HG03571 (cell line): ENCODE results near the gene ADGRA1.
"Not testable (repeated sequence)": the region's sequence is repeated elsewhere in the genome, so short reads cannot be mapped to it uniquely, and the experiment has no call there.

Experiments
- ATAC-seq: cut with Tn5 transposase; IDR thresholded peaks from one replicate; pipeline ENCODE4 v1.9.1; 2021; ENCODE audit not compliant: unreplicated experiment

Gene ADGRA1

DNA sequence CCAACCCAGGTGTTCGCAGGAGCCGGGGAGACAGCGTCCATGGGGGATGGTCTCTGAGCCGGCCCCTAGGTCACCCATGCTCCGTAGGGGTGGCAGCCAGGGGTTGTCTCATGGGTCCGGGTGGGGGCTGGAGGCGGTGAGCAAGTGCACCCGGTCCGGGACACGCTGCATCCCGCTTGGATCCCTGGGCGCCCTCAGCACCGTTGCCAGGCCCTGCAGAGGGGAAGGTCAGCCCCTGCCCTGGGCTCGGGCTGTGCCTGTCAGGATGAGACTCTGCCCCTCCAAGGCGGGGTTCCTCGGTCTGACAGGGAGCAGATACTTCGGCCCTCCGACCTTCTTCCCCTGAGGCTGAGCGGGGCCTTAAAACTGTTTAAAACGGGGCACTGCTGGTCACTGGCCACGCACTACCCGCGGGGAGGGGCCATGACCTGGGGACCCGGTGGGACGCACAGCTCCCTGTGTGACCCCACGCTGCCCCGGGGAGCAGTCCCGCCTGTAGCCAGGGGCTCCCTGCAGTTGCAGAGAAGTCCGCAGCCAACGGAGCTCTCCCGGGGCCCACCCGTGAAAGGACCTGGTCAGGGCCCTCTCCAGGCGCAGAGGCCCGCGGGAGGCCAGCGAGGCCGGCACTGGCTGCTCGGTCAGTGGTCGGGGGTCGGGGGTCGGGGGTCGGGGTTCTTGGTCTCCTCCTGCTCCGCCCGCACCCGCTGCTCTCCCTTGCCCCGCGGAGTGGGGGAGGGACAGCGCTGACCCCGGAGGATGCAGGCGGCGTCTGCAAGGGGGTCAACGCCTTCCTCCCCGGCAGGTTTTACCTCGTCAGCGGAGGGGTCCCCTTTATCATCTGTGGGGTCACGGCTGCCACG, 38.9 kb downstream of the ADGRA1 start:
- ATAC-seq: no peak

- ATAC-seq: no peak
Measured at GRCh38 chr10:133127291-133128125, 39.8 kb downstream of the ADGRA1 start.

- ATAC-seq: no peak
Measured at GRCh38 chr10:133128126-133129070, 40.7 kb downstream of the ADGRA1 start.

DNA sequence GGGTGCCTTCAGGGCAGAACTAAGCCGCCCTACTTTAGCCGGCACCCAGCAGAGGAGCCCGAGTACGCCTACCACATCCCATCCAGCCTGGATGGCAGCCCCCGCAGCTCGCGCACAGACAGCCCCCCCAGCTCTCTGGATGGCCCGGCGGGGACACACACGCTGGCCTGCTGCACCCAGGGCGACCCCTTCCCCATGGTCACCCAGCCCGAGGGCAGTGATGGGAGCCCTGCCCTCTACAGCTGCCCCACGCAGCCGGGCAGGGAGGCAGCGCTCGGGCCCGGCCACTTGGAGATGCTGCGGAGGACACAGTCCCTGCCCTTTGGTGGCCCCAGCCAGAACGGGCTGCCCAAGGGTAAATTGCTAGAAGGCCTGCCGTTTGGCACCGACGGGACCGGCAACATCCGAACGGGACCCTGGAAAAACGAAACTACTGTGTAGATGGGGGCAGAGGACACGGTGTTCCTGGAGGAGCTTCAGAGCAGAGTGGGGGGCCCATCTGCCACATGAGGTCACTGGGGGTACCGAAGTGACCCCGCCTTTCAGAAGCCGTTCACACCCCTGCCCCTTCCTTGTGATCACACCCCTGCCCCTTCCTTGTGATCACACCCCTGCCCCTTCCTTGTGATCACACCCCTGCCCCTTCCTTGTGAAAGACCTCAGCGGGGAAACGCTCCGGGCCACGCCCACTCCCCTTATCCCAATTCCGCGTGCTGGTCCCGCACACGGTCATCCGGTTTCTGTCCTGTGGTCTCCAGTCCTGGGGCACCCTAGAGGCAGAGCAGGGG, 41.5 kb downstream of the ADGRA1 start:
- ATAC-seq: no peak

DNA sequence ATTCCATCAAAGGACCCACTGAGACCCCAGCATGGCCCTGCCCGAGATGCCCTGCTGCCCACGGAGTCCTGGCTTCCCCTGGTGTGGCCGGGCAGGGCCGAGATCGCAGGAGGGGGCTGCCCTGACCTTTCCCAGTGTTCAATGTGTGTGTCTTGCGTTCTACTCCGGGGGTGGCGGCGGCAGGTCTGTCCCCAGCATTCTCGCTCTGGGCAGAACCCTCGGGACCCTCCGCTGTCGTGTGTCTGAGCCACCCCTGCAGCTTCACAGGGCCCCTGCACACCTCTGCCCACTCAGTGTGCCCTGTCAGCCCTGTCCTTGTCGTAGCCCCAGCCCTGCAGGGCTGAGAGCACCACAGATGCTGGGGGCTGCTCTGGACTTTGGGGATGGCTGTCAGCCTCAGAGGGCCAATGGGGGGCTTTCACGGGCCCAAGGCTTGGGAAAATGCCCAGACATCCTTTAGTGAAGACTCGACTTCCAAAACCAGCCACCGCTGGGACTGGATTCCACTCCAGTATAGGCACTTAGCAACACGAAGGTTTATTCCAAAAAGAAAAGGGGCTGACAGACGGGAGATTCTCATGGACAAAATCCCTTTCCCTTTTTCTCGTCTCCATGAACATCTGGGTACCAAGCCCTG, 42.3 kb downstream of the ADGRA1 start:
- no peak for ATAC-seq

GRCh38 chr10:133130602-133131001, 42.9 kb downstream of the ADGRA1 start:
- ATAC-seq: no peak

GRCh38 chr10:133131053-133131452, 43.3 kb downstream of the ADGRA1 start:
- no peak for ATAC-seq

- ATAC-seq: no peak
Measured at GRCh38 chr10:133131734-133132472, 44.2 kb downstream of the ADGRA1 start.

DNA sequence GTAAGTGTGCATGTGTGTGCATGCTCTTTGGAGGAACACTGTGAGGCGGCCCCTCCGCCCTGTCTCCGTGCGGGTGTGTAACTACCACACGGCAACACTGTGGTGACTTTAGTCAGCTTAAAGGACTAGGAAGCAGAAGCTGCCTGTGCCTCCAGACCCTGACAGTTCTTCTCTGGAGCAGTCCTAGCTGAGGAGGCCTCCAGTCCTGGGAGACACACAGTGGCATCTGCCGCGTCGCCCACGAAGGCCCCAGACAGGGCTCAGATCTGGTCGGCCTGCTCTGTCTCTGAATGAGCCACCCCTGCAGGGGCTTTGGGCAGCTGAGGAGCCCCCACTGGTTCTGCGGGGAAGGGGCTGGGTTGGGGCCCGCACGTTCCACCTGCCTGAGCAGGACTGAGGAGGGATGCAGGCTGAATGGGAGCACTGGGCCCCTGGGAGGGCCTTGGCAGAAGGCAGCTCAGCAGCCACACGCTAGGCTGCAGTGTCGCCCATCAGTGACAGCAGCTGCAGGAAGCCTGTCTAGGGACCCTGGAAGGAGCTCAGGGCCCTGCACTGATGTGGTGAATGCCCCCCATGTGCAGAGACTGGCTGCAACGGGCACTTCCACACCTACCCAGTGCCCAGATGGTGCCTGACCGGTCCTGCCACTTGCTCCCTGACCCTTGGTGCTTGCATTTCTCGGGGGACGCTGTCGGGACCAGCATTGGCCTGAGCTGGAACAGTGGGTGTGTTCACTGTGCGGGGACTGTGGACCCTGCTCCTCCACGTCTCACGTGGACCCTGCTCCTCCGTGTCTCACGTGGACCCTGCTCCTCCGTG, 45.0 kb downstream of the ADGRA1 start:
- no peak for ATAC-seq

GRCh38 chr10:133133471-133134231, 45.9 kb downstream of the ADGRA1 start:
- no peak for ATAC-seq

DNA sequence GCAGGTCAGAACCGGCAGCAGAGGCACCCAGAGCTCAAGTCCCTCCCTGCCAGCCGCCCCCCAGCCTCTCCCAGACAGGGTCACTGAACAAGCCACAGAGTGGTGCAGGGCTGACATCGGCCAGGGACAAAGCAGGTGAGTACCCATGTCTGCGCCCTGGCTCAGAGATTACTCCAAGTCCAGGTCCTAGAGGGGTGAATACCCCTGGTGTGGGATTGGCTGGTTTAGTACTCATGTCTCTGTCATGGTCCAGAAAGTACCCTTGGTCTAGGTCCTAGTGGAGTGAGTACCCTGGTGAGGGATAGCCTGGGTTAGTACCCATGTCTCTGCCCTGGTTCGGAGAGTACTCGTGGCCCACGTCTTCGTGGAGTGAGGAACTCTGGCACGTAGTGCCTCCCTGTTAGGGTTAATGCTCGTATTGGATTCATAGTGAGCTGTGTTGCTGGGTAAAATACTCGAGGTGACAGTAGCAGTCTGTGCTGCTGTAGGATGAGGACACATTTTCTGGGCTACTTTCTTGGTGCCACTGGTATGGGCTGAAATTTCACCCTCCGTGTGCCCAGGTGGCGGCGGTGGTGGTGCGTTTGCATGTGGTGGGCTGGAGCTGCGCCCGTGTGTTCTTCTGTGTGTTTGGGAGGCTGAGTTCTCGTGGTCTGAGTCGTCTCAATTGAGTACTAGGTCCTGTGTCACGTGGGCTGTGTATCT, 46.8 kb downstream of the ADGRA1 start:
- ATAC-seq: no peak

DNA sequence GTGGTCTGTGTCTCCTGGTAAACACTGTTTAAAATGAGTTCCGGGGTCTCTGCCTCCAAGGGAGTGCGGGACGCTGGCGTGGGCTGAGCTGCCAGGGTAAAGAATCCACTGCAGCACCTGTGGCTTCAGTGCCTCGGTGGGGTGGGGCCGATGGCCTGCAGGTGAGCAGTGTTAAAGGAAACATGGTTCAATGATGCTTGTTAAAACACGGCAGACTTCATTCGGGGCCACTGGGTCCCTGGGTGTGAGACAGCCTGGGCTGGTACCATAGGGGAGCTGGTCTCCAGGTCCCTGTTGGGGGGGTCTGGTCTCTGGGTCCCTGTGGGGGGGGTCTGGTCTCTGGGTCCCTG, 47.4 kb downstream of the ADGRA1 start:
- ATAC-seq: no peak

GRCh38 chr10:133137486-133138145, 49.9 kb downstream of the ADGRA1 start:
- ATAC-seq: not testable (repeated sequence)

- no peak for ATAC-seq
Measured at GRCh38 chr10:133139551-133140065, 51.9 kb downstream of the ADGRA1 start.

DNA sequence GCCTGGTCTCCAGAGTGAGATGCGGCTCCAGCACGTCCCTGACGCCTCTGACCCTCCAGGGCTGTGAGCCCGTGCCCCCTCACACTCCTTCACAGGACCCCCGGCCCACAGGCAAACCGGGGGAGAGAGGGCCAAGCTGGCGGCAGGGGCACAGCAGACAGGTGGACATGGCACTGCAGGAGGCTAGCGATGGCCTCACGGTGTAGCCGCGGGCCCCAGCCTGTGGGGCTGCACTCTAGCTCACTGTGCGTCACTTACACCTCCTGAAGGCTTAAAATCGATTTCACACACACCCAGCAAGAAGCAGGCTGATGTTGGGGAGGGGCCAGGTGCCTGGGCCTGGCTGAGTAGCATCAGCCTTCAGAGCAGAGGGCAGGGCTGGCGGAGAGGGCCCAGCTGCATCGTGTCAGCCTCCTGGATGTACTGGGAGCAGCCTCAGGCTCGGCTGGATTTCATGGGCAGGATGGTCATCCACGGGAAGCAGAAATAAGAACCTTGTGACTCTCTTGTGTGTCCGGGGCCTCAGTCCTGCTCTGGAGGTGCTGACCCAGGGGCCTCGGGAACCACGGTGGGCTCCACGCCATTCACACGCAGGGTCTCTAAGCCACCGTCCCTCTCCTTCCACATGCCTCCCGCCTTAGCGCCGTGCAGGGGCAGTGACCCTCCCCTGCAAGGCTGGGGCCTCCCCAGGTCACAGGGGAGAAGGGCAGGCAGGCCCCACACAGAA, 52.9 kb downstream of the ADGRA1 start:
- ATAC-seq: no peak
